Liver (tissue), 9 donors: Measurements from ENCODE around the gene CHMP1B. TPM values are rescaled to one million over a fixed set of nuclear protein-coding genes. Genes with fewer than 3 reads are reported as not detected.

Source experiments
- DNase-seq: peaks from one replicate; pipeline ENCODE4 v3.0.0-alpha.2; 2017; ENCODE audit warnings: low spot score
- H3K27ac ChIP-seq, 2 donors: one replicate each; pipeline ENCODE4 v1.7.0; 2013; ENCODE audit warnings: inconsistent platforms in 2 of 2, low read length in 2 of 2, control low read depth in 1 of 2, low read depth in 1 of 2, mild to moderate bottlenecking in 1 of 2
- H3K27me3 ChIP-seq, 4 donors: one replicate each; pipeline versions ENCODE4 v1.6.1 to v1.7.0; 2013; ENCODE audit warnings: low read length in 3 of 4, inconsistent platforms in 1 of 4, mild to moderate bottlenecking in 1 of 4, moderate library complexity in 1 of 4; ENCODE audit not compliant: control insufficient read depth in 4 of 4, insufficient read depth in 4 of 4
- H3K36me3 ChIP-seq, 4 donors: one replicate each; pipeline versions ENCODE4 v1.6.1 to v1.7.0; 2013; ENCODE audit warnings: low read length in 3 of 4, mild to moderate bottlenecking in 3 of 4, low read depth in 1 of 4, moderate library complexity in 1 of 4; ENCODE audit not compliant: control insufficient read depth in 4 of 4, insufficient read depth in 3 of 4
- H3K4me1 ChIP-seq, 4 donors: one replicate each; pipeline versions ENCODE4 v1.6.1 to v1.7.0; 2013; ENCODE audit warnings: low read length in 3 of 4, mild to moderate bottlenecking in 3 of 4, moderate library complexity in 1 of 4; ENCODE audit not compliant: control insufficient read depth in 4 of 4, insufficient read depth in 4 of 4
- H3K4me3 ChIP-seq, 3 donors: one replicate each; pipeline versions ENCODE4 v1.6.1 to v1.7.0; 2013; ENCODE audit warnings: low read length in 3 of 3, control low read depth in 1 of 3, low read depth in 1 of 3, mild to moderate bottlenecking in 1 of 3
- H3K9ac ChIP-seq, 2 donors: one replicate each; pipeline ENCODE4 v1.7.0; 2013; ENCODE audit warnings: low read length in 2 of 2, mild to moderate bottlenecking in 2 of 2, moderate library complexity in 2 of 2, control low read depth in 1 of 2, low read depth in 1 of 2
- H3K9me3 ChIP-seq, 4 donors: one replicate each; pipeline versions ENCODE4 v1.6.1 to v1.7.0; 2013; ENCODE audit warnings: low read length in 3 of 4; ENCODE audit not compliant: control insufficient read depth in 4 of 4
- EGR1 ChIP-seq, 2 donors: IDR thresholded peaks; 2 replicates each; pipeline ENCODE4 v1.6.1; 2016 to 2018; ENCODE audit warnings: antibody characterized with exemption in 2 of 2, low read depth in 2 of 2
- FOXA1 ChIP-seq: IDR thresholded peaks from 2 replicates; pipeline ENCODE4 v1.6.1; 2016; ENCODE audit warnings: antibody characterized with exemption
- FOXA2 ChIP-seq: IDR thresholded peaks from 2 replicates; pipeline ENCODE4 v1.6.1; 2016; ENCODE audit warnings: antibody characterized with exemption
- GABPA ChIP-seq, 2 donors: IDR thresholded peaks in 1 of 2; conservative IDR thresholded peaks in 1 of 2; 2 replicates each; pipeline ENCODE4 v1.6.1; 2016; ENCODE audit warnings: antibody characterized with exemption in 2 of 2, mild to moderate bottlenecking in 1 of 2, moderate library complexity in 1 of 2
- HNF4A ChIP-seq, 2 donors: conservative IDR thresholded peaks; 2 replicates each; pipeline ENCODE4 v1.6.1; 2016; ENCODE audit warnings: antibody characterized with exemption in 2 of 2, mild to moderate bottlenecking in 2 of 2
- HNF4G ChIP-seq: IDR thresholded peaks from 2 replicates; pipeline ENCODE4 v1.6.1; 2016; ENCODE audit warnings: antibody characterized with exemption
- JUND ChIP-seq, 2 donors: IDR thresholded peaks; 2 replicates each; pipeline ENCODE4 v1.6.1; 2016; ENCODE audit warnings: antibody characterized with exemption in 2 of 2
- MAX ChIP-seq: IDR thresholded peaks from 2 replicates; pipeline ENCODE4 v1.6.1; 2016; ENCODE audit warnings: antibody characterized with exemption
- NR2F2 ChIP-seq: IDR thresholded peaks from 2 replicates; pipeline ENCODE4 v1.6.1; 2016; ENCODE audit warnings: antibody characterized with exemption
- RAD21 ChIP-seq, 2 donors: IDR thresholded peaks; 2 replicates each; pipeline ENCODE4 v1.6.1; 2016; ENCODE audit warnings: antibody characterized with exemption in 2 of 2, mild to moderate bottlenecking in 2 of 2
- RXRA ChIP-seq, 2 donors: IDR thresholded peaks; 2 replicates each; pipeline ENCODE4 v1.6.1; 2017 to 2018; ENCODE audit warnings: antibody characterized with exemption in 2 of 2, mild to moderate bottlenecking in 1 of 2
- SP1 ChIP-seq: IDR thresholded peaks from 2 replicates; pipeline ENCODE4 v1.6.1; 2018; ENCODE audit warnings: antibody characterized with exemption, mild to moderate bottlenecking
- TAF1 ChIP-seq: conservative IDR thresholded peaks from 2 replicates; pipeline ENCODE4 v1.6.1; 2016; ENCODE audit warnings: antibody characterized with exemption, mild to moderate bottlenecking
- YY1 ChIP-seq: IDR thresholded peaks from 2 replicates; pipeline ENCODE4 v1.6.1; 2016; ENCODE audit warnings: antibody characterized with exemption, mild to moderate bottlenecking
- WGBS: extraction: QIAGEN DNeasy Blood & Tissue Kit; methylation state at CpG from one replicate; pipeline ENCODE4 v1.1.7; 2013; 5-methylcytosine and 5-hydroxymethylcytosine counted together
- polyA plus RNA-seq, 2 donors: library from polyadenylated mRNA; stranded (reverse) in 1 of 2; unstranded in 1 of 2; fragments of 200-250 nt in 1 of 2; fragments of >200 nt in 1 of 2; fragmentation: Nextera tagmentation in 1 of 2; extraction: Ambion mirVana in 1 of 2; gene quantifications; one replicate each; pipeline versions ENCODE4 v1.2.1 to v1.2.3, GENCODE V29; 2013 to 2015
- total RNA-seq, 2 donors: library from RNA; depleted of rRNA; stranded (reverse); fragments of >200 nt; gene quantifications; one replicate each; pipeline ENCODE4 v1.2.3, GENCODE V29; 2014
- TF ChIP-seq, protein P1 (sequence below): IDR thresholded peaks from 2 replicates; pipeline ENCODE4 v1.6.1; 2016; ENCODE audit warnings: antibody characterized with exemption, mild to moderate bottlenecking
- TF ChIP-seq, protein P2 (sequence below): fragments of 150-350 bp; IDR thresholded peaks from 2 replicates; pipeline ENCODE4 v1.5.1; 2017; ENCODE audit warnings: improper control_type of control experiment, low read depth, low read length; ENCODE audit not compliant: missing input control
- TF ChIP-seq, protein P3 (sequence below): IDR thresholded peaks from 2 replicates; pipeline ENCODE4 v1.6.1; 2016; ENCODE audit warnings: antibody characterized with exemption
- donor health status: healthy.
- donor health status: healthy.
- donor health status: healthy.
- donor health status: healthy.
- donor health status: healthy.

CHMP1B gene
- total and polyA plus RNA-seq, 4 donors = 13.6 to 23.6 (median 19.1) TPM

DNA sequence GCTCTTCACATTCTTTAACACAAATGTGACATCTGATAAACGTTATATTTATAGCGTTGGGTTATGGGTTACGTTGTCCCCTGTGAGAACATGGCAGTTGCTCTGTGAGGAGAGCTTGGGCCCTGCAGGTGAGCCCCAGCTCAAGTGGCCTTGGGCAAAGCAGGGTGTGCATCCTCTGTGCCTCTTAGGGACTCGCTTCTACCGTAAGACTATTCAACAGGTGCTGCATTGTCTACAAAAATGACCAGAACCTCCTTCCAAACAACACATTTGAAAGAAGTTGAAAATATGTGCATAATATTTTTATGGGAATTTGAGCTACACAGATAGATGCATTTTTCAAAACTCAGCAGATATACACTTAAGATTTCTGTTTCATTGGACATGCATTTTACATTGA, 16.4 kb upstream of the CHMP1B start:
- Histone ChIP-seq H3K4me3 (no peak overlapping the region), H3K9ac (no peak overlapping the region), H3K27me3 (no peaks in the 10 kb centered on the region), H3K9me3 (no peaks in the 10 kb centered on the region), H3K36me3 (no peaks in the 10 kb centered on the region), H3K27ac (no peak overlapping the region), H3K4me1 (no peaks in the 10 kb centered on the region)
- 88% methylated on average over 5 of the region's 5 CpGs for WGBS
- no peak for DNase-seq
- no peak for TF ChIP-seq FOXA2
- no peak for TF ChIP-seq EGR1 (IDR thresholded peaks at IDR 0.05; ENCODE audit: low read depth in 2 of 2)
- no peak for TF ChIP-seq JUND (IDR thresholded peaks at IDR 0.05)
- TF ChIP-seq, protein P1, sequence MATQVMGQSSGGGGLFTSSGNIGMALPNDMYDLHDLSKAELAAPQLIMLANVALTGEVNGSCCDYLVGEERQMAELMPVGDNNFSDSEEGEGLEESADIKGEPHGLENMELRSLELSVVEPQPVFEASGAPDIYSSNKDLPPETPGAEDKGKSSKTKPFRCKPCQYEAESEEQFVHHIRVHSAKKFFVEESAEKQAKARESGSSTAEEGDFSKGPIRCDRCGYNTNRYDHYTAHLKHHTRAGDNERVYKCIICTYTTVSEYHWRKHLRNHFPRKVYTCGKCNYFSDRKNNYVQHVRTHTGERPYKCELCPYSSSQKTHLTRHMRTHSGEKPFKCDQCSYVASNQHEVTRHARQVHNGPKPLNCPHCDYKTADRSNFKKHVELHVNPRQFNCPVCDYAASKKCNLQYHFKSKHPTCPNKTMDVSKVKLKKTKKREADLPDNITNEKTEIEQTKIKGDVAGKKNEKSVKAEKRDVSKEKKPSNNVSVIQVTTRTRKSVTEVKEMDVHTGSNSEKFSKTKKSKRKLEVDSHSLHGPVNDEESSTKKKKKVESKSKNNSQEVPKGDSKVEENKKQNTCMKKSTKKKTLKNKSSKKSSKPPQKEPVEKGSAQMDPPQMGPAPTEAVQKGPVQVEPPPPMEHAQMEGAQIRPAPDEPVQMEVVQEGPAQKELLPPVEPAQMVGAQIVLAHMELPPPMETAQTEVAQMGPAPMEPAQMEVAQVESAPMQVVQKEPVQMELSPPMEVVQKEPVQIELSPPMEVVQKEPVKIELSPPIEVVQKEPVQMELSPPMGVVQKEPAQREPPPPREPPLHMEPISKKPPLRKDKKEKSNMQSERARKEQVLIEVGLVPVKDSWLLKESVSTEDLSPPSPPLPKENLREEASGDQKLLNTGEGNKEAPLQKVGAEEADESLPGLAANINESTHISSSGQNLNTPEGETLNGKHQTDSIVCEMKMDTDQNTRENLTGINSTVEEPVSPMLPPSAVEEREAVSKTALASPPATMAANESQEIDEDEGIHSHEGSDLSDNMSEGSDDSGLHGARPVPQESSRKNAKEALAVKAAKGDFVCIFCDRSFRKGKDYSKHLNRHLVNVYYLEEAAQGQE = no peak
- no peak for TF ChIP-seq TAF1
- no peak for TF ChIP-seq MAX
- no peak for TF ChIP-seq YY1
- TF ChIP-seq SP1 = no peak
- TF ChIP-seq RAD21 (IDR thresholded peaks at IDR 0.05) = no peak

DNA sequence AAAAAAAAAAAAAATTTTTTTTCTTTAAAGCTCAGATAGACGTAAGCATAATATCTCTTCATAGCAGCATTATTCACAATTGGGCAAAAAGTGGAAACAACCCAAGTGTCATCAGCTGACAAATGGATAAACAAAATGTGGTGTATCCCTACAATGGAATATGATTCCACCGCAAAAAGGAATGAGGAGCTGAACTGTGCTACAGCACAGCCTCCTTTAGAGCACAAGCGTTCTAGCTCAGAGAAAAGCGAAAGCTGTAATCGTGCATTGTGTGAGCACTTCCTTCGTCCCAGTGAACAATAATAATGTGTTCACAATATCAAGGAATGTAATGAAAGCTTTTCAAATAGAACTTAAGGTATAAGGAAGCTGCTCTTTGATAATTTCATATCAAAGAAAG, 11.7 kb upstream of the CHMP1B start:
- Histone ChIP-seq H3K4me3 (no peak overlapping the region), H3K9me3 (no peaks in the 10 kb centered on the region), H3K9ac (no peak overlapping the region), H3K27ac (no peak overlapping the region), H3K4me1 (no peaks in the 10 kb centered on the region), H3K27me3 (no peaks in the 10 kb centered on the region), H3K36me3 (no peaks in the 10 kb centered on the region)
- DNase-seq = no peak
- 88% methylated on average over 6 of the region's 6 CpGs for WGBS
- TF ChIP-seq MAX (no peak), HNF4A (conservative IDR thresholded peaks at IDR 0.05) (no peak), HNF4G (no peak), GABPA (IDR thresholded peaks at IDR 0.05 in 1 of 2, conservative IDR thresholded peaks at IDR 0.05 in 1 of 2) (no peak), NR2F2 (no peak), RXRA (IDR thresholded peaks at IDR 0.05) (no peak), FOXA1 (no peak), RAD21 (IDR thresholded peaks at IDR 0.05) (no peak), SP1 (no peak), YY1 (no peak), EGR1 (IDR thresholded peaks at IDR 0.05; ENCODE audit: low read depth in 2 of 2) (no peak)
- TF ChIP-seq, protein P1 = no peak
- TF ChIP-seq, protein P2, sequence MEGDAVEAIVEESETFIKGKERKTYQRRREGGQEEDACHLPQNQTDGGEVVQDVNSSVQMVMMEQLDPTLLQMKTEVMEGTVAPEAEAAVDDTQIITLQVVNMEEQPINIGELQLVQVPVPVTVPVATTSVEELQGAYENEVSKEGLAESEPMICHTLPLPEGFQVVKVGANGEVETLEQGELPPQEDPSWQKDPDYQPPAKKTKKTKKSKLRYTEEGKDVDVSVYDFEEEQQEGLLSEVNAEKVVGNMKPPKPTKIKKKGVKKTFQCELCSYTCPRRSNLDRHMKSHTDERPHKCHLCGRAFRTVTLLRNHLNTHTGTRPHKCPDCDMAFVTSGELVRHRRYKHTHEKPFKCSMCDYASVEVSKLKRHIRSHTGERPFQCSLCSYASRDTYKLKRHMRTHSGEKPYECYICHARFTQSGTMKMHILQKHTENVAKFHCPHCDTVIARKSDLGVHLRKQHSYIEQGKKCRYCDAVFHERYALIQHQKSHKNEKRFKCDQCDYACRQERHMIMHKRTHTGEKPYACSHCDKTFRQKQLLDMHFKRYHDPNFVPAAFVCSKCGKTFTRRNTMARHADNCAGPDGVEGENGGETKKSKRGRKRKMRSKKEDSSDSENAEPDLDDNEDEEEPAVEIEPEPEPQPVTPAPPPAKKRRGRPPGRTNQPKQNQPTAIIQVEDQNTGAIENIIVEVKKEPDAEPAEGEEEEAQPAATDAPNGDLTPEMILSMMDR = no peak
- TF ChIP-seq, protein P3, sequence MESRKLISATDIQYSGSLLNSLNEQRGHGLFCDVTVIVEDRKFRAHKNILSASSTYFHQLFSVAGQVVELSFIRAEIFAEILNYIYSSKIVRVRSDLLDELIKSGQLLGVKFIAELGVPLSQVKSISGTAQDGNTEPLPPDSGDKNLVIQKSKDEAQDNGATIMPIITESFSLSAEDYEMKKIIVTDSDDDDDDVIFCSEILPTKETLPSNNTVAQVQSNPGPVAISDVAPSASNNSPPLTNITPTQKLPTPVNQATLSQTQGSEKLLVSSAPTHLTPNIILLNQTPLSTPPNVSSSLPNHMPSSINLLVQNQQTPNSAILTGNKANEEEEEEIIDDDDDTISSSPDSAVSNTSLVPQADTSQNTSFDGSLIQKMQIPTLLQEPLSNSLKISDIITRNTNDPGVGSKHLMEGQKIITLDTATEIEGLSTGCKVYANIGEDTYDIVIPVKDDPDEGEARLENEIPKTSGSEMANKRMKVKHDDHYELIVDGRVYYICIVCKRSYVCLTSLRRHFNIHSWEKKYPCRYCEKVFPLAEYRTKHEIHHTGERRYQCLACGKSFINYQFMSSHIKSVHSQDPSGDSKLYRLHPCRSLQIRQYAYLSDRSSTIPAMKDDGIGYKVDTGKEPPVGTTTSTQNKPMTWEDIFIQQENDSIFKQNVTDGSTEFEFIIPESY = no peak
